ENCODE measurements around the gene LPCAT1. TPM values are rescaled to one million over a fixed set of nuclear protein-coding genes. Genes with fewer than 3 reads are reported as not detected.

The LPCAT1 gene
- total RNA-seq, 4 donors from 2014 or later: 8.8 to 59.4 (median 28.5) TPM

DNA sequence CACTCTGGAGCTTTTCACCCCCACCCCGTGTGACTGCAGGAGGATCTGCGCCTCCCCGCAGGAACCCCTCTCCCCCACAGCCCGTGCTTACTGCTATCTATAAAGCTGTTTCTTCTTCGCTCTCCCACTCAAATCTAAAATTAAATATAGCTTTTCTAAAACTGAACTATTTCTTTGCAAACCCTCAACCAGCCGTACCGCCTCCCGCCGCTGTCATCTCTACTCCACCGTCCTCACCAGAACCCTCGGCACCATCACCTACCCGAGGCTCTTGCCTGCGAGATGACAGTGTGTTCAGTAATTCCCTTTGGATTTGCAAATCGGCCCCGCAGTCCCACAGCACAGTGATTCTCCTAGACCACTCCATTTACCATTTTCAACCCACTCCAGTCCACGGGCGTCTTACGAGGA, 13.6 kb downstream of the LPCAT1 start:
- no peak overlapping the region for H3K27ac ChIP-seq

GRCh38 chr5:1509346-1510085, 14.2 kb downstream of the LPCAT1 start:
- no peak overlapping the region for H3K27ac ChIP-seq
- peak; percentile 13 to 39 (median 18) for DNase-seq
- H3K36me3 ChIP-seq: no peaks in the 10 kb centered on the region
- H3K4me3 ChIP-seq: no peak overlapping the region
- peaks cover 0 to 16% (median 2%) of the 10 kb centered on the region in 4 donors for H3K4me1 ChIP-seq
- H3K27me3 ChIP-seq: no peaks in the 10 kb centered on the region
- H3K9me3 ChIP-seq: no peaks in the 10 kb centered on the region
- no peak for TF ChIP-seq POLR2A (IDR thresholded peaks at IDR 0.05)
- TF ChIP-seq, protein P1, sequence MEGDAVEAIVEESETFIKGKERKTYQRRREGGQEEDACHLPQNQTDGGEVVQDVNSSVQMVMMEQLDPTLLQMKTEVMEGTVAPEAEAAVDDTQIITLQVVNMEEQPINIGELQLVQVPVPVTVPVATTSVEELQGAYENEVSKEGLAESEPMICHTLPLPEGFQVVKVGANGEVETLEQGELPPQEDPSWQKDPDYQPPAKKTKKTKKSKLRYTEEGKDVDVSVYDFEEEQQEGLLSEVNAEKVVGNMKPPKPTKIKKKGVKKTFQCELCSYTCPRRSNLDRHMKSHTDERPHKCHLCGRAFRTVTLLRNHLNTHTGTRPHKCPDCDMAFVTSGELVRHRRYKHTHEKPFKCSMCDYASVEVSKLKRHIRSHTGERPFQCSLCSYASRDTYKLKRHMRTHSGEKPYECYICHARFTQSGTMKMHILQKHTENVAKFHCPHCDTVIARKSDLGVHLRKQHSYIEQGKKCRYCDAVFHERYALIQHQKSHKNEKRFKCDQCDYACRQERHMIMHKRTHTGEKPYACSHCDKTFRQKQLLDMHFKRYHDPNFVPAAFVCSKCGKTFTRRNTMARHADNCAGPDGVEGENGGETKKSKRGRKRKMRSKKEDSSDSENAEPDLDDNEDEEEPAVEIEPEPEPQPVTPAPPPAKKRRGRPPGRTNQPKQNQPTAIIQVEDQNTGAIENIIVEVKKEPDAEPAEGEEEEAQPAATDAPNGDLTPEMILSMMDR (IDR thresholded peaks at IDR 0.05): no peak

More for the DNA sequence above, 13.6 kb downstream of the LPCAT1 start:
- no peak overlapping the region for H3K4me3 ChIP-seq
- DNase-seq: peak in 2 of 3 donors; percentile 12 to 21
- H3K9me3 ChIP-seq: no peaks in the 10 kb centered on the region
- peaks cover 0 to 14% (median under 1%) of the 10 kb centered on the region in 4 donors for H3K4me1 ChIP-seq
- H3K36me3 ChIP-seq: no peaks in the 10 kb centered on the region
- TF ChIP-seq, protein P1 (IDR thresholded peaks at IDR 0.05): no peak
- TF ChIP-seq POLR2A (IDR thresholded peaks at IDR 0.05): no peak
- H3K27me3 ChIP-seq: no peaks in the 10 kb centered on the region

GRCh38 chr5:1508659-1509290, 15.0 kb downstream of the LPCAT1 start:
- TF ChIP-seq, protein P1 (IDR thresholded peaks at IDR 0.05): no peak
- TF ChIP-seq POLR2A (IDR thresholded peaks at IDR 0.05): no peak

DNA sequence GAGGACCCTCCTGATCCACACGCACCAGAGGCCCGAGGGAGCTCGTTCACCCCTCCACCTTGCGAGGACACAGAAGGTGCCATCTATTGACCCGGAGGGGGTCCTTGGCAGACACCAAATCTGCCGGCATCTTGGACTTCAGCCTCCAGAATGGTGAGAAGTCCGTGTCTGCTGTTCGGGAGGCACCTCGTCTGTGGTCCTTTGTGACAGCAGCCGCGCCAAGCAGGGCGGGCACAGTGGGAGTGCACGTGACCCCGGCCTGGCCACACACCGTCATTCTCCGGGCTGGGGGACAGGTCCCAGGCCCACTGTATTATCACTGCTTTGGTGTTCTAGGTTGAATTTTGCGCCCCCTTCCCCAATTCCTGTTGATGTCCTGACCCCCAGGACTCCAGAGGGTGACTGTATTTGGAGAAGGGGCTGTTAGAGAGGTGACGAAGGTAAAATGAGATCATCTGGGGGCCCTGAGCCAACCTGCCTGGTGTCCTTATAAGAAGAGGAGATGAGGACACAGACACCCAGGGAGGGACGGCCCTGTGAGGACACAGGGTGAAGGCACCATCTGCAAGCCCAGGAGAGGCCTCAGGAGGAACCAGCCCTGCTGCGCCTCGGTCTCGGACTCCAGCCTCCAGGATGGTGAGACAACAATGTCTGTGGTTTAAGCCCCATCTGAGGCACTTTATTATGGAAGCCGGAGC, 15.7 kb downstream of the LPCAT1 start:
- Histone ChIP-seq H3K36me3 (no peaks in the 10 kb centered on the region), H3K4me3 (no peak overlapping the region), H3K27ac (no peak overlapping the region), H3K4me1 (peaks cover 0 to 19% (median 3%) of the 10 kb centered on the region in 4 donors), H3K27me3 (no peaks in the 10 kb centered on the region), H3K9me3 (no peaks in the 10 kb centered on the region)
- peak in 2 of 3 donors; percentile 34 to 43 for DNase-seq
- TF ChIP-seq, protein P1 (IDR thresholded peaks at IDR 0.05): no peak
- TF ChIP-seq POLR2A (IDR thresholded peaks at IDR 0.05): no peak

More at GRCh38 chr5:1508659-1509290, 15.0 kb downstream of the LPCAT1 start:
- peak; percentile 12 to 39 (median 37) for DNase-seq
- Histone ChIP-seq H3K4me3 (no peak overlapping the region), H3K9me3 (no peaks in the 10 kb centered on the region), H3K36me3 (no peaks in the 10 kb centered on the region), H3K27ac (no peak overlapping the region), H3K27me3 (no peaks in the 10 kb centered on the region), H3K4me1 (peaks cover 0 to 16% (median 2%) of the 10 kb centered on the region in 4 donors)

- H3K4me3 ChIP-seq: no peak overlapping the region
- no peaks in the 10 kb centered on the region for H3K27me3 ChIP-seq
- no peak for TF ChIP-seq POLR2A (IDR thresholded peaks at IDR 0.05)
- TF ChIP-seq, protein P1 (IDR thresholded peaks at IDR 0.05): no peak
- H3K27ac ChIP-seq: no peak overlapping the region
- no peaks in the 10 kb centered on the region for H3K36me3 ChIP-seq
- H3K4me1 ChIP-seq: peaks cover 0 to 22% (median 4%) of the 10 kb centered on the region in 4 donors
- no peaks in the 10 kb centered on the region for H3K9me3 ChIP-seq
- peak in 2 of 3 donors; percentile 26 to 45 for DNase-seq
Measured at GRCh38 chr5:1507457-1507856, 16.3 kb downstream of the LPCAT1 start.

All from Peyer's patch (tissue), 4 donors.